ENCODE measurements around the gene NALCN. TPM values are rescaled to one million over a fixed set of nuclear protein-coding genes. Genes with fewer than 3 reads are reported as not detected.

NALCN gene
- total RNA-seq, 4 donors from 2014 or later = under 0.01 to 13.2 (median 1.4) TPM

DNA sequence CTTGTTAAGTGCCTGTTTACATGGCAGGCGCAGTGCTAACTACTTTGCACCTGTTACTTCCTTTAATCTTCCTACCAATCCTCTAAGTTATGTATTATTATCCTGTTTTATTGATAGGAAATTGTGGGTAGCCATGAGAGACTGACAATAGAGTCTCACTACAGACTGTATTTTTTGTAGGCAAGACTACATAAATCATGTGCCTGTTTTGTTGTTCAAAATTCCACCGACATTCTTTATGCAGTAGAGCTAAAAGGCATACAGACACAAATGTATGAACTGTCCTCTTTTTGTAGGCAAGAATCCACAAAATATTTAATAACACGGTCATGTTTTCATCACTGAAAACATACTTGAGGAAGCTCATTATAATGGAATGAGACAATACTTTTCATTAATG lies 205.5 kb downstream of the NALCN start:
- H3K4me1 ChIP-seq = no peaks in the 10 kb centered on the region
- H3K27ac ChIP-seq = no peak overlapping the region
- no peaks in the 10 kb centered on the region for H3K36me3 ChIP-seq
- DNase-seq = no peak
- no peaks in the 10 kb centered on the region for H3K9me3 ChIP-seq
- no peaks in the 10 kb centered on the region for H3K27me3 ChIP-seq
- intact Hi-C loops (cut with DNase I; ENCODE audit: low total_unique reads) = no loop called here
- no peak overlapping the region for H3K4me3 ChIP-seq
- TF ChIP-seq, protein P1, sequence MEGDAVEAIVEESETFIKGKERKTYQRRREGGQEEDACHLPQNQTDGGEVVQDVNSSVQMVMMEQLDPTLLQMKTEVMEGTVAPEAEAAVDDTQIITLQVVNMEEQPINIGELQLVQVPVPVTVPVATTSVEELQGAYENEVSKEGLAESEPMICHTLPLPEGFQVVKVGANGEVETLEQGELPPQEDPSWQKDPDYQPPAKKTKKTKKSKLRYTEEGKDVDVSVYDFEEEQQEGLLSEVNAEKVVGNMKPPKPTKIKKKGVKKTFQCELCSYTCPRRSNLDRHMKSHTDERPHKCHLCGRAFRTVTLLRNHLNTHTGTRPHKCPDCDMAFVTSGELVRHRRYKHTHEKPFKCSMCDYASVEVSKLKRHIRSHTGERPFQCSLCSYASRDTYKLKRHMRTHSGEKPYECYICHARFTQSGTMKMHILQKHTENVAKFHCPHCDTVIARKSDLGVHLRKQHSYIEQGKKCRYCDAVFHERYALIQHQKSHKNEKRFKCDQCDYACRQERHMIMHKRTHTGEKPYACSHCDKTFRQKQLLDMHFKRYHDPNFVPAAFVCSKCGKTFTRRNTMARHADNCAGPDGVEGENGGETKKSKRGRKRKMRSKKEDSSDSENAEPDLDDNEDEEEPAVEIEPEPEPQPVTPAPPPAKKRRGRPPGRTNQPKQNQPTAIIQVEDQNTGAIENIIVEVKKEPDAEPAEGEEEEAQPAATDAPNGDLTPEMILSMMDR (IDR thresholded peaks at IDR 0.05) = no peak
- TF ChIP-seq POLR2A (IDR thresholded peaks at IDR 0.05) = no peak

- Histone ChIP-seq H3K27me3 (no peaks in the 10 kb centered on the region), H3K36me3 (no peaks in the 10 kb centered on the region), H3K4me3 (no peak overlapping the region), H3K9me3 (no peaks in the 10 kb centered on the region), H3K27ac (no peak overlapping the region), H3K4me1 (no peaks in the 10 kb centered on the region)
- intact Hi-C loops (cut with DNase I; ENCODE audit: low total_unique reads) = no loop called here
- TF ChIP-seq POLR2A (IDR thresholded peaks at IDR 0.05) = no peak
- TF ChIP-seq, protein P1 (IDR thresholded peaks at IDR 0.05) = no peak
- no peak for DNase-seq
These were observed 207.0 kb downstream of the NALCN start for GRCh38 chr13:101209206-101209893.

GRCh38 chr13:101205408-101205807 lies 210.9 kb downstream of the NALCN start:
- Histone ChIP-seq H3K4me1 (no peaks in the 10 kb centered on the region), H3K9me3 (no peaks in the 10 kb centered on the region), H3K27ac (no peak overlapping the region), H3K36me3 (no peaks in the 10 kb centered on the region), H3K27me3 (no peaks in the 10 kb centered on the region), H3K4me3 (no peak overlapping the region)
- TF ChIP-seq, protein P1 (IDR thresholded peaks at IDR 0.05) = no peak
- no peak for TF ChIP-seq POLR2A (IDR thresholded peaks at IDR 0.05)
- intact Hi-C loops (cut with DNase I; ENCODE audit: low total_unique reads) = no loop called here
- DNase-seq = no peak

GRCh38 chr13:101204270-101205020 lies 211.9 kb downstream of the NALCN start:
- intact Hi-C loops (cut with DNase I; ENCODE audit: low total_unique reads) = no loop called here

More at GRCh38 chr13:101204270-101205020, 211.9 kb downstream of the NALCN start:
- no peaks in the 10 kb centered on the region for H3K4me1 ChIP-seq
- H3K36me3 ChIP-seq = no peaks in the 10 kb centered on the region
- no peak for DNase-seq
- no peak overlapping the region for H3K4me3 ChIP-seq
- no peaks in the 10 kb centered on the region for H3K9me3 ChIP-seq
- TF ChIP-seq POLR2A (IDR thresholded peaks at IDR 0.05) = no peak
- TF ChIP-seq, protein P1 (IDR thresholded peaks at IDR 0.05) = no peak
- no peaks in the 10 kb centered on the region for H3K27me3 ChIP-seq
- no peak overlapping the region for H3K27ac ChIP-seq

Measured in uterus (tissue), 4 donors.